HCT116 (cell line): Measurements from ENCODE around the gene ICAM1. TPM values are rescaled to one million over a fixed set of nuclear protein-coding genes. Genes with fewer than 3 reads are reported as not detected.

ENCODE experiments used
- ATAC-seq: fragments of 200-7000 bp; cut with Tn5 transposase; 2 replicates; pipeline ENCODE4 v1.9.1; 2020; ENCODE audit warnings: mild to moderate bottlenecking, moderate library complexity
- BruUV-seq: library from RNA; stranded (reverse); fragments of 400-500 nt; replicated peaks from 2 replicates; lab custom pipeline; 2021; lab: Mats Ljungman, UMichigan
- CTCF ChIA-PET: fragments of 300-600 bp; sonication (Branson Sonifier 250); formaldehyde crosslinking; loops from one replicate; lab custom pipeline; 2021; ENCODE audit warnings: antibody characterized with exemption; lab: Charles Lee
- POLR2A ChIA-PET: fragments of 300-600, 350-600 bp; sonication (Branson Sonifier 250); formaldehyde crosslinking; loops from one replicate; lab custom pipeline; 2021; ENCODE audit warnings: antibody characterized with exemption; lab: Charles Lee
- RAD21 ChIA-PET, 2 experiments: fragments of 300-600 bp; sonication (Branson Sonifier 250); formaldehyde crosslinking; loops; one replicate each; lab custom pipeline; 2023; ENCODE audit warnings: low total read pairs in 2 of 2; ENCODE audit not compliant: uncharacterized antibody in 2 of 2, unreplicated experiment in 2 of 2, low non-redundant PET in 1 of 2; lab: Charles Lee
- DNase-seq: peaks from one replicate; pipeline ENCODE4 v3.0.0-alpha.2; 2010; ENCODE audit warnings: low read depth, low spot score
- H2AFZ ChIP-seq: fragments of 200-600 bp; shearing (Covaris generic), sonication (generic); 2 replicates; pipeline ENCODE4 v1.6.1; 2017; ENCODE audit warnings: low read depth, mixed run types, mixed read lengths, antibody characterized with exemption, low read length; ENCODE audit not compliant: poor library complexity, severe bottlenecking
- H3K27ac ChIP-seq: 2 replicates; pipeline ENCODE4 v1.5.1; 2012; ENCODE audit warnings: low read depth, low read length
- H3K27me3 ChIP-seq: fragments of 200-600 bp; sonication (generic); 2 replicates; pipeline ENCODE4 v1.6.1; 2016; ENCODE audit warnings: mixed run types, low read length, mixed read lengths; ENCODE audit not compliant: insufficient read depth
- H3K36me3 ChIP-seq, 2 experiments: fragments of 200-500 bp in 1 of 2; fragments of 200-600 bp in 1 of 2; sonication (Bioruptor generic) in 1 of 2; sonication (generic) in 1 of 2; 2 replicates each; pipeline versions ENCODE4 v1.5.1 to v1.6.1; 2014 to 2016; ENCODE audit warnings: low read length in 2 of 2, inconsistent platforms in 1 of 2, mixed read lengths in 1 of 2, mixed run types in 1 of 2; ENCODE audit not compliant: insufficient read depth in 2 of 2, control insufficient read depth in 1 of 2
- H3K4me1 ChIP-seq, 2 experiments: fragments of 200-600 bp in 1 of 2; sonication (generic) in 1 of 2; 2 replicates each; pipeline versions ENCODE4 v1.5.1 to v1.6.1; 2012 to 2017; ENCODE audit warnings: low read length in 2 of 2, inconsistent platforms in 1 of 2, mild to moderate bottlenecking in 1 of 2, mixed read lengths in 1 of 2, mixed run types in 1 of 2, moderate library complexity in 1 of 2; ENCODE audit not compliant: insufficient read depth in 2 of 2, control insufficient read depth in 1 of 2
- H3K4me2 ChIP-seq: fragments of 200-600 bp; sonication (generic); 2 replicates; pipeline ENCODE4 v1.6.1; 2017; ENCODE audit warnings: mixed run types, low read length, mixed read lengths
- H3K4me3 ChIP-seq, 2 experiments: fragments of 200-600 bp in 1 of 2; sonication (generic) in 1 of 2; replicated peaks in 1 of 2; 2 replicates each; pipeline ENCODE4 v1.5.1; 2011 to 2016; ENCODE audit warnings: low read length in 2 of 2, control low read depth in 1 of 2, low read depth in 1 of 2, mild to moderate bottlenecking in 1 of 2, mixed read lengths in 1 of 2, mixed run types in 1 of 2
- H3K79me2 ChIP-seq: fragments of 200-600 bp; sonication (generic); 2 replicates; pipeline ENCODE4 v1.6.1; 2017; ENCODE audit warnings: mild to moderate bottlenecking, mixed run types, low read length, moderate library complexity, mixed read lengths; ENCODE audit not compliant: insufficient read depth
- H3K9ac ChIP-seq: fragments of 200-600 bp; sonication (generic); 2 replicates; pipeline ENCODE4 v1.6.1; 2016; ENCODE audit warnings: low read length, mixed read lengths
- H3K9me2 ChIP-seq: fragments of 200-600 bp; sonication (generic), shearing (Covaris generic); 2 replicates; pipeline ENCODE4 v1.6.1; 2017; ENCODE audit warnings: mixed run types, mild to moderate bottlenecking, moderate library complexity; ENCODE audit not compliant: insufficient read depth
- H3K9me3 ChIP-seq, 2 experiments: fragments of 200-500 bp in 1 of 2; fragments of 200-600 bp in 1 of 2; sonication (Bioruptor generic) in 1 of 2; sonication (generic) in 1 of 2; 2 replicates each; pipeline ENCODE4 v1.6.1; 2014 to 2017; ENCODE audit warnings: low read length in 2 of 2, mixed read lengths in 2 of 2, inconsistent platforms in 1 of 2, low read depth in 1 of 2, mild to moderate bottlenecking in 1 of 2, mixed run types in 1 of 2, moderate library complexity in 1 of 2; ENCODE audit not compliant: control insufficient read depth in 1 of 2, insufficient read depth in 1 of 2
- H4K20me1 ChIP-seq: fragments of 200-600 bp; sonication (generic), shearing (Covaris generic); 2 replicates; pipeline ENCODE4 v1.6.1; 2017; ENCODE audit warnings: mixed run types, mild to moderate bottlenecking, moderate library complexity; ENCODE audit not compliant: insufficient read depth
- ATF3 ChIP-seq: IDR thresholded peaks from 2 replicates; pipeline ENCODE4 v1.6.1; 2012
- EGR1 ChIP-seq: IDR thresholded peaks from 2 replicates; pipeline ENCODE4 v1.6.1; 2012; ENCODE audit warnings: low read depth
- ELF1 ChIP-seq: IDR thresholded peaks from 2 replicates; pipeline ENCODE4 v1.6.1; 2012; ENCODE audit warnings: low read depth, borderline replicate concordance
- JUND ChIP-seq: IDR thresholded peaks from 2 replicates; pipeline ENCODE4 v1.6.1; 2012
- POLR2A ChIP-seq: IDR thresholded peaks from 2 replicates; pipeline ENCODE4 v1.7.0; 2011; ENCODE audit warnings: borderline replicate concordance; ENCODE audit not compliant: insufficient read depth, insufficient read length; ENCODE audit errors: extremely low read depth
- POLR2AphosphoS5 ChIP-seq: IDR thresholded peaks from 2 replicates; pipeline ENCODE4 v1.6.1; 2011; ENCODE audit warnings: mild to moderate bottlenecking, low read depth, low read length, moderate library complexity
- SP1 ChIP-seq: IDR thresholded peaks from 2 replicates; pipeline ENCODE4 v1.6.1; 2012; ENCODE audit warnings: low read depth
- ZBTB33 ChIP-seq: IDR thresholded peaks from 2 replicates; pipeline ENCODE4 v1.6.1; 2011; ENCODE audit warnings: mild to moderate bottlenecking, low read length, moderate library complexity; ENCODE audit not compliant: insufficient replicate concordance; ENCODE audit errors: extremely low read depth
- ZNF274 ChIP-seq: fragments of 200-500 bp; sonication (Bioruptor generic); IDR thresholded peaks from 2 replicates; pipeline ENCODE4 v1.6.1; 2014; ENCODE audit warnings: mild to moderate bottlenecking, low read depth, low read length, inconsistent platforms
- intact Hi-C: fragments of 100-400 bp; cut with micrococcal nuclease; formaldehyde crosslinking; loops from 2 replicates; pipeline ENCODE4 v1.10.0; 2022
- total RNA-seq: library from RNA; stranded (reverse); gene quantifications from one replicate; pipeline ENCODE4 v1.2.1, GENCODE V29; 2021; ENCODE audit not compliant: unreplicated experiment
- TF ChIP-seq, protein P1 (sequence below): IDR thresholded peaks from 2 replicates; pipeline ENCODE4 v1.6.1; 2012; ENCODE audit warnings: low read depth
- TF ChIP-seq, protein P2 (sequence below): IDR thresholded peaks from 2 replicates; pipeline ENCODE4 v1.6.1; 2012

ICAM1 gene
- total RNA-seq, 1 experiment from 2014 or later = 5.0 TPM

DNA sequence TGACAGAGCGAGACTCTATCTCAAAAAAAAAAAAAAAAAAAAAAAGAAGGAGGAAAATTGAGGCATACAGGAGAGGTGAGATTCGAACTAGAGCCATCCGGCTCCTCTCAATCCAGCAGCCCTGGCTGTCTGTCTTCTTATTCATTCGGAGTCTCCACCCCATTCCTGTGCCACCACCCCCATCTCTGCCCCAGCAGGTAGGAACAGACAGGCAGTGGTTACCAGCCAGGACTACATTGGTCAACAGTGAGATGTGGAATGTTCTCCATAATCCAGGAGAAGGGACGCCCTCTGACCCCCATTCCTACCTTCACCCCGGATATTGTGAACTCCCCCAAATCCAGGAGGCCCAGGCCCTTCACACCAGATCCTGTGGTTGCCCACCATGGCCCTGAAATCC lies 33.2 kb upstream of the ICAM1 start:
- Histone ChIP-seq H3K4me1 (peaks cover 16 to 28% of the 10 kb centered on the region in 2 experiments), H3K4me2 (no peak overlapping the region), H3K9me2 (no peaks in the 10 kb centered on the region), H3K36me3 (no peaks in the 10 kb centered on the region), H4K20me1 (no peaks in the 10 kb centered on the region), H3K4me3 (no peak overlapping the region), H3K79me2 (no peaks in the 10 kb centered on the region), H3K9ac (no peak overlapping the region), H3K9me3 (no peaks in the 10 kb centered on the region), H3K27ac (no peak overlapping the region), H3K27me3 (no peaks in the 10 kb centered on the region), H2AFZ (no peak overlapping the region)
- POLR2A ChIA-PET = no interaction called here
- DNase-seq (no peak), ATAC-seq (no peak)
- CTCF ChIA-PET = no interaction called here
- intact Hi-C loops = no loop called here
- no peak for TF ChIP-seq JUND
- TF ChIP-seq ELF1 = no peak
- TF ChIP-seq, protein P1, sequence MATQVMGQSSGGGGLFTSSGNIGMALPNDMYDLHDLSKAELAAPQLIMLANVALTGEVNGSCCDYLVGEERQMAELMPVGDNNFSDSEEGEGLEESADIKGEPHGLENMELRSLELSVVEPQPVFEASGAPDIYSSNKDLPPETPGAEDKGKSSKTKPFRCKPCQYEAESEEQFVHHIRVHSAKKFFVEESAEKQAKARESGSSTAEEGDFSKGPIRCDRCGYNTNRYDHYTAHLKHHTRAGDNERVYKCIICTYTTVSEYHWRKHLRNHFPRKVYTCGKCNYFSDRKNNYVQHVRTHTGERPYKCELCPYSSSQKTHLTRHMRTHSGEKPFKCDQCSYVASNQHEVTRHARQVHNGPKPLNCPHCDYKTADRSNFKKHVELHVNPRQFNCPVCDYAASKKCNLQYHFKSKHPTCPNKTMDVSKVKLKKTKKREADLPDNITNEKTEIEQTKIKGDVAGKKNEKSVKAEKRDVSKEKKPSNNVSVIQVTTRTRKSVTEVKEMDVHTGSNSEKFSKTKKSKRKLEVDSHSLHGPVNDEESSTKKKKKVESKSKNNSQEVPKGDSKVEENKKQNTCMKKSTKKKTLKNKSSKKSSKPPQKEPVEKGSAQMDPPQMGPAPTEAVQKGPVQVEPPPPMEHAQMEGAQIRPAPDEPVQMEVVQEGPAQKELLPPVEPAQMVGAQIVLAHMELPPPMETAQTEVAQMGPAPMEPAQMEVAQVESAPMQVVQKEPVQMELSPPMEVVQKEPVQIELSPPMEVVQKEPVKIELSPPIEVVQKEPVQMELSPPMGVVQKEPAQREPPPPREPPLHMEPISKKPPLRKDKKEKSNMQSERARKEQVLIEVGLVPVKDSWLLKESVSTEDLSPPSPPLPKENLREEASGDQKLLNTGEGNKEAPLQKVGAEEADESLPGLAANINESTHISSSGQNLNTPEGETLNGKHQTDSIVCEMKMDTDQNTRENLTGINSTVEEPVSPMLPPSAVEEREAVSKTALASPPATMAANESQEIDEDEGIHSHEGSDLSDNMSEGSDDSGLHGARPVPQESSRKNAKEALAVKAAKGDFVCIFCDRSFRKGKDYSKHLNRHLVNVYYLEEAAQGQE = no peak
- no peak for TF ChIP-seq POLR2A
- TF ChIP-seq ATF3 = no peak
- TF ChIP-seq SP1 = no peak
- no peak for TF ChIP-seq ZBTB33
- TF ChIP-seq POLR2AphosphoS5 = no peak
- TF ChIP-seq, protein P2, sequence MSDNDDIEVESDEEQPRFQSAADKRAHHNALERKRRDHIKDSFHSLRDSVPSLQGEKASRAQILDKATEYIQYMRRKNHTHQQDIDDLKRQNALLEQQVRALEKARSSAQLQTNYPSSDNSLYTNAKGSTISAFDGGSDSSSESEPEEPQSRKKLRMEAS = no peak
- no peak for TF ChIP-seq ZNF274
- no peak for TF ChIP-seq EGR1
- RAD21 ChIA-PET = no interaction called here
- BruUV-seq = no TSS peak
